Measurements from ENCODE around the gene DFFA. TPM values are rescaled to one million over a fixed set of nuclear protein-coding genes. Genes with fewer than 3 reads are reported as not detected.

The DFFA gene
- total and polyA plus RNA-seq, 9 of the 15 experiments (the other 6 are each of a cell fraction or from before 2014, with no cell fraction given) = 39.6 to 74.8 (median 59.2) TPM

DNA sequence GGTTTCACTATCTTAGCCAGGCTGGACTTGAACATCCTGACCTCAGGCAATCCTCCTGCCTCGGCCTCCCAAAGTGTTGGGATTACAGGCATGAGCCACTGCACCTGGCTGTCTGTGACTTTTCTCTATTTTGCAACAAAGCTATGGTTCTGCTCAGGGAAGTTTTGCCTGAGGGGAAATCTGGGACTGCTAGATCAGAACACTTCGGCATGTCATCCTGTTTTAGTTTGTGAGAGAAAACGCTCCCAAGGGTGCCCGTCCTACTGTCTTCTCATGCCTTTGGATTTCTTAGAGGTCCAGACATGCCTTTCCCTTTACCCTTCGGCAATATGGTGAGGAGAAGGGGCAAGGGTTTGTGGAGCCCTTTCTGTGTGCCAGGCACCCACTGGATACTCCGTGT, 28.1 kb downstream of the DFFA start (continued):
- TF ChIP-seq U2AF1 (optimal IDR thresholded peaks at IDR 0.05; ENCODE audit: low read depth, low read length) = no peak
- no peak for TF ChIP-seq RUNX1 (IDR thresholded peaks at IDR 0.05; ENCODE audit: low read depth)
- TF ChIP-seq, protein P1, sequence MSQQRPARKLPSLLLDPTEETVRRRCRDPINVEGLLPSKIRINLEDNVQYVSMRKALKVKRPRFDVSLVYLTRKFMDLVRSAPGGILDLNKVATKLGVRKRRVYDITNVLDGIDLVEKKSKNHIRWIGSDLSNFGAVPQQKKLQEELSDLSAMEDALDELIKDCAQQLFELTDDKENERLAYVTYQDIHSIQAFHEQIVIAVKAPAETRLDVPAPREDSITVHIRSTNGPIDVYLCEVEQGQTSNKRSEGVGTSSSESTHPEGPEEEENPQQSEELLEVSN (IDR thresholded peaks at IDR 0.05; ENCODE audit: borderline replicate concordance in 1 of 2, extremely low read depth in 1 of 2, insufficient read depth in 1 of 2, insufficient read length in 1 of 2, low read depth in 1 of 2, low read length in 1 of 2, poor library complexity in 1 of 2, severe bottlenecking in 1 of 2) = no peak
- TF ChIP-seq, protein P2, sequence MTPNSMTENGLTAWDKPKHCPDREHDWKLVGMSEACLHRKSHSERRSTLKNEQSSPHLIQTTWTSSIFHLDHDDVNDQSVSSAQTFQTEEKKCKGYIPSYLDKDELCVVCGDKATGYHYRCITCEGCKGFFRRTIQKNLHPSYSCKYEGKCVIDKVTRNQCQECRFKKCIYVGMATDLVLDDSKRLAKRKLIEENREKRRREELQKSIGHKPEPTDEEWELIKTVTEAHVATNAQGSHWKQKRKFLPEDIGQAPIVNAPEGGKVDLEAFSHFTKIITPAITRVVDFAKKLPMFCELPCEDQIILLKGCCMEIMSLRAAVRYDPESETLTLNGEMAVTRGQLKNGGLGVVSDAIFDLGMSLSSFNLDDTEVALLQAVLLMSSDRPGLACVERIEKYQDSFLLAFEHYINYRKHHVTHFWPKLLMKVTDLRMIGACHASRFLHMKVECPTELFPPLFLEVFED (CRISPR knock-in tag; conservative IDR thresholded peaks at IDR 0.05) = no peak
- no peak for TF ChIP-seq TOE1 (IDR thresholded peaks at IDR 0.05; ENCODE audit: borderline replicate concordance)
- no peak for TF ChIP-seq TOE1 (CRISPR knock-in tag; IDR thresholded peaks at IDR 0.05; ENCODE audit: borderline replicate concordance, low read depth)
- no peak for TF ChIP-seq CBX3 (IDR thresholded peaks at IDR 0.05; ENCODE audit: borderline replicate concordance in 1 of 2, low read length in 2 of 2)
- TF ChIP-seq, protein P3, sequence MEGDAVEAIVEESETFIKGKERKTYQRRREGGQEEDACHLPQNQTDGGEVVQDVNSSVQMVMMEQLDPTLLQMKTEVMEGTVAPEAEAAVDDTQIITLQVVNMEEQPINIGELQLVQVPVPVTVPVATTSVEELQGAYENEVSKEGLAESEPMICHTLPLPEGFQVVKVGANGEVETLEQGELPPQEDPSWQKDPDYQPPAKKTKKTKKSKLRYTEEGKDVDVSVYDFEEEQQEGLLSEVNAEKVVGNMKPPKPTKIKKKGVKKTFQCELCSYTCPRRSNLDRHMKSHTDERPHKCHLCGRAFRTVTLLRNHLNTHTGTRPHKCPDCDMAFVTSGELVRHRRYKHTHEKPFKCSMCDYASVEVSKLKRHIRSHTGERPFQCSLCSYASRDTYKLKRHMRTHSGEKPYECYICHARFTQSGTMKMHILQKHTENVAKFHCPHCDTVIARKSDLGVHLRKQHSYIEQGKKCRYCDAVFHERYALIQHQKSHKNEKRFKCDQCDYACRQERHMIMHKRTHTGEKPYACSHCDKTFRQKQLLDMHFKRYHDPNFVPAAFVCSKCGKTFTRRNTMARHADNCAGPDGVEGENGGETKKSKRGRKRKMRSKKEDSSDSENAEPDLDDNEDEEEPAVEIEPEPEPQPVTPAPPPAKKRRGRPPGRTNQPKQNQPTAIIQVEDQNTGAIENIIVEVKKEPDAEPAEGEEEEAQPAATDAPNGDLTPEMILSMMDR (IDR thresholded peaks at IDR 0.05 in 2 of 3, conservative IDR thresholded peaks at IDR 0.05 in 1 of 3; ENCODE audit: insufficient read depth in 2 of 3, low read depth in 1 of 3, low read length in 3 of 3) = no peak
- TF ChIP-seq, protein P4, sequence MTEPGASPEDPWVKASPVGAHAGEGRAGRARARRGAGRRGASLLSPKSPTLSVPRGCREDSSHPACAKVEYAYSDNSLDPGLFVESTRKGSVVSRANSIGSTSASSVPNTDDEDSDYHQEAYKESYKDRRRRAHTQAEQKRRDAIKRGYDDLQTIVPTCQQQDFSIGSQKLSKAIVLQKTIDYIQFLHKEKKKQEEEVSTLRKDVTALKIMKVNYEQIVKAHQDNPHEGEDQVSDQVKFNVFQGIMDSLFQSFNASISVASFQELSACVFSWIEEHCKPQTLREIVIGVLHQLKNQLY (CRISPR knock-in tag; conservative IDR thresholded peaks at IDR 0.05) = no peak
- TF ChIP-seq POLR2B (IDR thresholded peaks at IDR 0.05; ENCODE audit: low read depth, partially characterized antibody) = no peak
- TF ChIP-seq ZNF551 (CRISPR knock-in tag; IDR thresholded peaks at IDR 0.05) = no peak
- no peak for TF ChIP-seq MTF1 (CRISPR knock-in tag; IDR thresholded peaks at IDR 0.05; ENCODE audit: borderline replicate concordance)
- no peak for TF ChIP-seq ZBTB17 (CRISPR knock-in tag; IDR thresholded peaks at IDR 0.05)

All from K562 (cell line).